GM12891 (cell line): ENCODE data around the gene LARGE2.

Experiments used
- POLR2A ChIP-seq: IDR thresholded peaks from 2 replicates; pipeline ENCODE4 v1.6.1; 2011; ENCODE audit warnings: low read depth, low read length, control low read depth
- SPI1 ChIP-seq: IDR thresholded peaks from 2 replicates; pipeline ENCODE4 v1.6.1; 2011; ENCODE audit warnings: low read depth, low read length, control low read depth
- TAF1 ChIP-seq: IDR thresholded peaks from 2 replicates; pipeline ENCODE4 v1.6.1; 2011; ENCODE audit warnings: low read depth, low read length, control low read depth

- no peak for TF ChIP-seq POLR2A
- no peak for TF ChIP-seq SPI1
- no peak for TF ChIP-seq TAF1
These were observed 5.2 kb upstream of the LARGE2 start for GRCh38 chr11:45917286-45917622.
